ENCODE results near the gene LDAH.

The LDAH gene

DNA sequence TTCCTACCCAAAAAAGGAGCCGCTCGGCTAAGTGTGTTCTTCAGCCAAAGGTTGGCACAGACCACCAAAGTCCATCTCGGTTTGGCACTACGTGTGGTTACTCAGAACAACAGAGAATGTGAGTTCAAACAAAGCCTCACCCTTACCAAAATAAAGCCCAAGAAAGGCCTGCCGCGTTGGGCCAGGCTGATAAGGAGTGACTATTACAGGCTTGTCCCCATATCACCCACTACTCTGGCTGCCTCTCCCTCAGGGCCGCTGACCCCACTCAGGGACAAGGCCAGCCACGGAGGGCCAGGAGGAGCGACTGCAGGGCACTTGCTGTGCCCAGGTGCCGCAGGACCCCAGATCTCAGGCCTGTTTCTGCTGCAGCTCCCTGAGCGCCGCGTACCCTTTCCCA lies 185.8 kb downstream of the LDAH start:
- Histone ChIP-seq H3K4me3 (ENCODE audit: low read depth, low read length) (no peak overlapping the region), H3K27ac (ENCODE audit: extremely low read depth, low read depth, low read length) (no peak overlapping the region), H3K9me3 (ENCODE audit: control insufficient read depth, insufficient read depth, low read depth, low read length) (no peaks in the 10 kb centered on the region), H3K36me3 (ENCODE audit: control insufficient read depth in 2 of 2, insufficient read depth in 1 of 2, low read length in 2 of 2) (peaks cover 0 to 69% of the 10 kb centered on the region in 2 experiments; a peak in 1 of 3 replicates), H3K4me1 (ENCODE audit: control insufficient read depth, insufficient read depth, low read length) (0 out of 2 replicates have a peak, but pooled peaks cover 5% of the 10 kb centered on the region)
- ChIA-PET POLR2A (interaction anchor here (1.8 kb wide), 1 partner anchor 190 kb away, joined by 5 read pairs; the partner anchor contains the start of gene RHOB), CTCF (interaction anchor here (0.5 to 5.4 kb wide), 8 partner anchors 12 to 361 kb away, joined by 3 to 66 read pairs (median 3); no protein-coding TSS in a partner anchor)
- no peak for TF ChIP-seq ZNF555 (tag by site-specific recombination; conservative IDR thresholded peaks at IDR 0.05)
- no peak for TF ChIP-seq ZNF169 (tag by site-specific recombination; IDR thresholded peaks at IDR 0.05)
- TF ChIP-seq ZFP41 (tag by site-specific recombination; IDR thresholded peaks at IDR 0.05; ENCODE audit: borderline replicate concordance) = no peak
- TF ChIP-seq, protein P1, sequence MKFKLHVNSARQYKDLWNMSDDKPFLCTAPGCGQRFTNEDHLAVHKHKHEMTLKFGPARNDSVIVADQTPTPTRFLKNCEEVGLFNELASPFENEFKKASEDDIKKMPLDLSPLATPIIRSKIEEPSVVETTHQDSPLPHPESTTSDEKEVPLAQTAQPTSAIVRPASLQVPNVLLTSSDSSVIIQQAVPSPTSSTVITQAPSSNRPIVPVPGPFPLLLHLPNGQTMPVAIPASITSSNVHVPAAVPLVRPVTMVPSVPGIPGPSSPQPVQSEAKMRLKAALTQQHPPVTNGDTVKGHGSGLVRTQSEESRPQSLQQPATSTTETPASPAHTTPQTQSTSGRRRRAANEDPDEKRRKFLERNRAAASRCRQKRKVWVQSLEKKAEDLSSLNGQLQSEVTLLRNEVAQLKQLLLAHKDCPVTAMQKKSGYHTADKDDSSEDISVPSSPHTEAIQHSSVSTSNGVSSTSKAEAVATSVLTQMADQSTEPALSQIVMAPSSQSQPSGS (tag by site-specific recombination; IDR thresholded peaks at IDR 0.05; ENCODE audit: low read depth) = no peak
- TF ChIP-seq ZNF19 (tag by site-specific recombination; IDR thresholded peaks at IDR 0.05; ENCODE audit: low read depth) = no peak
- no peak for TF ChIP-seq ZSCAN23 (tag by site-specific recombination; IDR thresholded peaks at IDR 0.05)
- TF ChIP-seq ZNF677 (tag by site-specific recombination; IDR thresholded peaks at IDR 0.05) = no peak
- TF ChIP-seq SALL2 (tag by site-specific recombination; IDR thresholded peaks at IDR 0.05; ENCODE audit: borderline replicate concordance) = no peak
- no peak for TF ChIP-seq ZNF585B (tag by site-specific recombination; IDR thresholded peaks at IDR 0.05)
- no peak for TF ChIP-seq ZBTB7A (tag by site-specific recombination; IDR thresholded peaks at IDR 0.05; ENCODE audit: low read depth)
- TF ChIP-seq SCRT1 (tag by site-specific recombination; IDR thresholded peaks at IDR 0.05; ENCODE audit: borderline replicate concordance) = no peak
- TF ChIP-seq ZNF596 (tag by site-specific recombination; IDR thresholded peaks at IDR 0.05) = no peak
- TF ChIP-seq ZNF747 (tag by site-specific recombination; IDR thresholded peaks at IDR 0.05) = no peak
- TF ChIP-seq ZFP37 (tag by site-specific recombination; IDR thresholded peaks at IDR 0.05) = no peak
- TF ChIP-seq ZNF76 (tag by site-specific recombination; IDR thresholded peaks at IDR 0.05; ENCODE audit: borderline replicate concordance, low read depth) = no peak
- TF ChIP-seq, protein P2, sequence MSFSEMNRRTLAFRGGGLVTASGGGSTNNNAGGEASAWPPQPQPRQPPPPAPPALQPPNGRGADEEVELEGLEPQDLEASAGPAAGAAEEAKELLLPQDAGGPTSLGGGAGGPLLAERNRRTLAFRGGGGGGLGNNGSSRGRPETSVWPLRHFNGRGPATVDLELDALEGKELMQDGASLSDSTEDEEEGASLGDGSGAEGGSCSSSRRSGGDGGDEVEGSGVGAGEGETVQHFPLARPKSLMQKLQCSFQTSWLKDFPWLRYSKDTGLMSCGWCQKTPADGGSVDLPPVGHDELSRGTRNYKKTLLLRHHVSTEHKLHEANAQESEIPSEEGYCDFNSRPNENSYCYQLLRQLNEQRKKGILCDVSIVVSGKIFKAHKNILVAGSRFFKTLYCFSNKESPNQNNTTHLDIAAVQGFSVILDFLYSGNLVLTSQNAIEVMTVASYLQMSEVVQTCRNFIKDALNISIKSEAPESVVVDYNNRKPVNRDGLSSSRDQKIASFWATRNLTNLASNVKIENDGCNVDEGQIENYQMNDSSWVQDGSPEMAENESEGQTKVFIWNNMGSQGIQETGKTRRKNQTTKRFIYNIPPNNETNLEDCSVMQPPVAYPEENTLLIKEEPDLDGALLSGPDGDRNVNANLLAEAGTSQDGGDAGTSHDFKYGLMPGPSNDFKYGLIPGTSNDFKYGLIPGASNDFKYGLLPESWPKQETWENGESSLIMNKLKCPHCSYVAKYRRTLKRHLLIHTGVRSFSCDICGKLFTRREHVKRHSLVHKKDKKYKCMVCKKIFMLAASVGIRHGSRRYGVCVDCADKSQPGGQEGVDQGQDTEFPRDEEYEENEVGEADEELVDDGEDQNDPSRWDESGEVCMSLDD (tag by site-specific recombination; IDR thresholded peaks at IDR 0.05) = no peak
- no peak for TF ChIP-seq ZNF549 (tag by site-specific recombination; IDR thresholded peaks at IDR 0.05)
- no peak for TF ChIP-seq ZNF529 (tag by site-specific recombination; IDR thresholded peaks at IDR 0.05; ENCODE audit: insufficient replicate concordance)
- TF ChIP-seq, protein P3, sequence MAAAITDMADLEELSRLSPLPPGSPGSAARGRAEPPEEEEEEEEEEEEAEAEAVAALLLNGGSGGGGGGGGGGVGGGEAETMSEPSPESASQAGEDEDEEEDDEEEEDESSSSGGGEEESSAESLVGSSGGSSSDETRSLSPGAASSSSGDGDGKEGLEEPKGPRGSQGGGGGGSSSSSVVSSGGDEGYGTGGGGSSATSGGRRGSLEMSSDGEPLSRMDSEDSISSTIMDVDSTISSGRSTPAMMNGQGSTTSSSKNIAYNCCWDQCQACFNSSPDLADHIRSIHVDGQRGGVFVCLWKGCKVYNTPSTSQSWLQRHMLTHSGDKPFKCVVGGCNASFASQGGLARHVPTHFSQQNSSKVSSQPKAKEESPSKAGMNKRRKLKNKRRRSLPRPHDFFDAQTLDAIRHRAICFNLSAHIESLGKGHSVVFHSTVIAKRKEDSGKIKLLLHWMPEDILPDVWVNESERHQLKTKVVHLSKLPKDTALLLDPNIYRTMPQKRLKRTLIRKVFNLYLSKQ (tag by site-specific recombination; IDR thresholded peaks at IDR 0.05; ENCODE audit: borderline replicate concordance) = no peak
